ENCODE data around the gene ZNF793. TPM values are rescaled to one million over a fixed set of nuclear protein-coding genes. Genes with fewer than 3 reads are reported as not detected.

Gene ZNF793
- total RNA-seq, 1 donor from 2014 or later = 20.5 TPM

DNA sequence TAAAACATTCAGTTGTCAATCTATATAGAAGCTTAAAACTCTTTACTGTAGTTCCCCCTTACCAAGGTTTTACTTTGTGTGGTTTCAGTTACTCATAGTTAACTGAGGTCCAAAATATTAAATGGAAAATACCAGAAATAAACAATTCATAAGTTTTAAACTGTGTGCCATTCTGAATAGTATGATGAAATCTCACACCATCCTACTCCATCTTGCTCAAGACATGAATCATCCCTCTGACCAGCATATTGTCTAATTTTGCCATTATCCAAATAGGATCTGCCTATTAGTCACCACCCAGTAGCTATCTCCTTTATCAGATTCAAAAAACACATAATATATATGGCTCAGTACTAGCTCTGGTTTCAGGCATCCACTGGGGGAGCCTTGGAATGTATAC, 65.5 kb downstream of the ZNF793 start:
- peaks cover 30% of the 10 kb centered on the region for H3K9me3 Mint-ChIP-seq
- H3K27ac Mint-ChIP-seq = no peak overlapping the region
- no peak for TF ChIP-seq CTCF (conservative IDR thresholded peaks at IDR 0.05)
- H3K27me3 Mint-ChIP-seq = no peaks in the 10 kb centered on the region
- DNase-seq (ENCODE audit: extremely low spot score, unreplicated experiment) = no peak
- no peak overlapping the region for H3K4me3 Mint-ChIP-seq
- no peaks in the 10 kb centered on the region for H3K4me1 Mint-ChIP-seq (ENCODE audit: unreplicated experiment)
- peaks cover 60% of the 10 kb centered on the region for H3K36me3 Mint-ChIP-seq

DNA sequence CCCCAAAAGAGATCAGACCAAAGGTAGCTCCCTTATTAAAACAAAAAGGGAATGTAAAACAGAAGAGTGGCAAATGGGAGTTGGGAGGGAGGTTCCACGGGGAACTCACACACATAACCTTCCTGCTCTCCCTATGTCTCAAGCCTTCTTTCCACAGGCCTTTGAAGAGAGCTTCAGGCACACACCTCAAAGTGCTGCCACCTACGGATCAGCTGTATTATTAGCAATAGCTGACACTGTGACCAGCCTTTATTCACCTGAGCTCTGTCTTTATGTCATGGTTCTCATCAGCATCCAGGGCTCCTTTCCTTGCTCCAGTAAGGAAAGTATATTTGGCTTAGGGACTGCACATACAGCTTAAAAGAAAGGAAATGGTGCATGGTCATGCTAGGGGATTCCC, 76.6 kb downstream of the ZNF793 start:
- no peak for TF ChIP-seq CTCF (conservative IDR thresholded peaks at IDR 0.05)
- H3K27me3 Mint-ChIP-seq = no peaks in the 10 kb centered on the region
- H3K27ac Mint-ChIP-seq = no peak overlapping the region
- peaks cover 50% of the 10 kb centered on the region for H3K36me3 Mint-ChIP-seq
- DNase-seq (ENCODE audit: extremely low spot score, unreplicated experiment) = no peak
- H3K9me3 Mint-ChIP-seq = peaks cover 18% of the 10 kb centered on the region
- H3K4me1 Mint-ChIP-seq (ENCODE audit: unreplicated experiment) = no peaks in the 10 kb centered on the region
- H3K4me3 Mint-ChIP-seq = no peak overlapping the region

Other genes starting within 250 kb of the ZNF793 start
- gene ZNF527, start 135.8 kb upstream of the ZNF793 start, total RNA-seq (ENCODE audit: low replicate concordance) = 6.5 and 8.7 TPM in 2 replicates
- gene ZNF569, start 39.5 kb upstream of the ZNF793 start, total RNA-seq (ENCODE audit: low replicate concordance) = 1.4 and 8.3 TPM in 2 replicates
- 6.6 and 9.2 TPM in 2 replicates for gene ZNF570, start 37.6 kb upstream of the ZNF793 start, total RNA-seq (ENCODE audit: low replicate concordance)
- gene ZNF571, start 87.9 kb downstream of the ZNF793 start, total RNA-seq (ENCODE audit: low replicate concordance) = 4.4 and 4.9 TPM in 2 replicates
- gene ZNF540, start 87.9 kb downstream of the ZNF793 start, total RNA-seq (ENCODE audit: low replicate concordance) = 1.1 and 2.3 TPM in 2 replicates
- 14.5 and 28.1 TPM in 2 replicates for gene ZFP30, start 148.5 kb downstream of the ZNF793 start, total RNA-seq (ENCODE audit: low replicate concordance)
- gene ZNF607, start 212.8 kb downstream of the ZNF793 start, total RNA-seq (ENCODE audit: low replicate concordance) = 24.0 and 24.1 TPM in 2 replicates